Osteoblast (primary cell): Measurements from ENCODE around the gene KIFC1. TPM values are rescaled to one million over a fixed set of nuclear protein-coding genes. Genes with fewer than 3 reads are reported as not detected.

Source experiments
- DNase-seq: peaks from one replicate; pipeline ENCODE4 v3.0.0; 2011; ENCODE audit warnings: low spot score, mixed read lengths; ENCODE audit not compliant: insufficient read length; ENCODE audit errors: missing footprints
- H2AFZ ChIP-seq: 2 replicates; pipeline ENCODE4 v1.6.0; 2011; ENCODE audit warnings: mild to moderate bottlenecking, low read length
- H3K27ac ChIP-seq: 2 replicates; pipeline ENCODE4 v1.5.1; 2011; ENCODE audit warnings: mild to moderate bottlenecking, low read depth, low read length, moderate library complexity
- H3K27me3 ChIP-seq: 2 replicates; pipeline ENCODE4 v1.6.0; 2012; ENCODE audit warnings: mild to moderate bottlenecking, control low read depth, inconsistent platforms, low read length, moderate library complexity; ENCODE audit not compliant: insufficient read depth
- H3K36me3 ChIP-seq: 2 replicates; pipeline ENCODE4 v1.5.1; 2011; ENCODE audit warnings: mild to moderate bottlenecking, low read length, control low read depth, moderate library complexity; ENCODE audit not compliant: insufficient read depth
- H3K4me1 ChIP-seq: 2 replicates; pipeline ENCODE4 v1.5.1; 2011; ENCODE audit warnings: mild to moderate bottlenecking, low read length, control low read depth, moderate library complexity; ENCODE audit not compliant: insufficient read depth
- H3K4me2 ChIP-seq: 2 replicates; pipeline ENCODE4 v1.6.0; 2011; ENCODE audit warnings: mild to moderate bottlenecking, low read length; ENCODE audit not compliant: insufficient read depth
- H3K4me3 ChIP-seq: fragments of 200-600 bp; sonication (generic); 3 replicates; pipeline ENCODE4 v1.5.1; 2012; ENCODE audit warnings: mild to moderate bottlenecking, low read length, inconsistent platforms; ENCODE audit not compliant: insufficient read depth
- H3K79me2 ChIP-seq: 2 replicates; pipeline ENCODE4 v1.6.0; 2012; ENCODE audit warnings: mild to moderate bottlenecking, low read length, control low read depth, inconsistent platforms; ENCODE audit not compliant: insufficient read depth
- H3K9me3 ChIP-seq: 2 replicates; pipeline ENCODE4 v1.5.1; 2011; ENCODE audit warnings: low read depth, low read length, control low read depth
- H4K20me1 ChIP-seq: 2 replicates; pipeline ENCODE4 v1.6.0; 2012; ENCODE audit warnings: mild to moderate bottlenecking, low read length, control low read depth; ENCODE audit not compliant: insufficient read depth
- CTCF ChIP-seq: IDR thresholded peaks from 2 replicates; pipeline ENCODE4 v1.5.1; 2011; ENCODE audit warnings: mild to moderate bottlenecking, low read depth, low read length, moderate library complexity; ENCODE audit errors: extremely low read depth
- total RNA-seq: library from RNA; depleted of rRNA; stranded (reverse); fragments of >200 nt; gene quantifications from 2 replicates; pipeline ENCODE4 v1.2.3, GENCODE V29; 2012

KIFC1 gene
- total RNA-seq, 1 donor: 4.0 TPM

DNA sequence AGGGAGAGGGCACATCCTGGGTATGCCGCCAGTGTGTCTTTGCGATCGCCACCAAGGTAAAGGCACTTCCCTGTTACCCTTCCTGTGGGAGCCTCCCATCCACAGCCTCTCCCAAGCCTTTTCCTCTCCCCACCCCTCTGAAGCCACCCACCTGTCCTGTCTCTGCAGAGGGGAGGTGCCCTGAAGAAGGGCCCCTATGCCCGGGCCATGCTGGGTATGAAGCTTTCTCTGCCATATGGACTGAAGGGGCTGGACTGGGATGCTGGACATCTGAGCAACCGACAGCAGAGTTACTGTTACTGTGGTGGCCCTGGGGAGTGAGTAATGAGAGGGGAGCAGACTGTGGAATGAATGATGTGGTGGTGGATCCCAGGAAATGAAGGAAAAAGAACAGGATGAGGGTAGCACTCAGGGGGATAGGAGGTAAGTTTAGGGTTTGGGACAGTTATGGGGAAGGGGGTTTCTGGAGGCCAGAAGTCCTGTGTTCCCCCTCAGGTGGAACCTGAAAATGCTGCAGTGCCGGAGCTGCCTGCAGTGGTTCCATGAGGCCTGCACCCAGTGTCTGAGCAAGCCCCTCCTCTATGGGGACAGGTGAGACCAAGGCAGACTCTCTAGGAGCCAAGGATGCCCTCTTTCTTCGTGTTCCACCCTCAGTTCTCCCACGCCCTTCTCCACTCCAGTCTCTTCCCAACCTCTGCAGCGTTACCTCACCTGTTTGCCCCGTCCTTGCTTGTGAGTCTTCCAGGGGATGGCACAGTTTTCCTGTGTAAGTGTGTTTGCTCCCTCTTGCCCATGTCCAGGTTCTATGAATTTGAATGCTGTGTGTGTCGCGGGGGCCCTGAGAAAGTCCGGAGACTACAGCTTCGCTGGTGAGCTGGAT is 21.9 kb downstream of the KIFC1 start:
- H2AFZ ChIP-seq: no peak overlapping the region
- H3K9me3 ChIP-seq: no peaks in the 10 kb centered on the region
- H3K4me2 ChIP-seq: no peak overlapping the region
- H3K27ac ChIP-seq: peak overlapping the region; percentile 7
- H3K4me1 ChIP-seq: peaks cover 39% of the 10 kb centered on the region
- TF ChIP-seq CTCF: no peak
- no peaks in the 10 kb centered on the region for H3K27me3 ChIP-seq
- peaks cover 68% of the 10 kb centered on the region for H3K79me2 ChIP-seq
- no peak overlapping the region for H3K4me3 ChIP-seq
- DNase-seq: peak; percentile 69
- peaks cover 27% of the 10 kb centered on the region for H4K20me1 ChIP-seq
- peaks cover 45% of the 10 kb centered on the region for H3K36me3 ChIP-seq

- peak overlapping the region; percentile 100 for H3K27ac ChIP-seq
- H2AFZ ChIP-seq: no peak overlapping the region
- H3K79me2 ChIP-seq: peaks cover 80% of the 10 kb centered on the region
Observed at GRCh38 chr6:33414592-33415271, 23.1 kb downstream of the KIFC1 start.

DNA sequence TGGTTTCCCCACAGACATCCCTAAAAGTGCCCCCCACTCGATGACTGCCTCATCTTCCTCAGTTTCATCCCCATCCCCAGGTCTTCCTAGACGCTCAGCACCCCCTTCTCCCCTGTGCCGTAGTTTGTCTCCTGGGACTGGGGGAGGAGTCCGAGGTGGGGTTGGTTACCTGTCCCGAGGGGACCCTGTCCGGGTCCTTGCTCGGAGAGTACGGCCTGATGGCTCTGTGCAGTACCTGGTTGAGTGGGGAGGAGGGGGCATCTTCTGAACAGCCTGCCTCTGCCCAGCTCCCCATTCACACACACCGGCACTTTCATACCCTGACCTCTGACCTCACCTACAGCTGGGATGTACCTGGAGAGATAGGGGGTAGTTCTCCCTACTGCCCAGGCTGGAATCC is 24.2 kb downstream of the KIFC1 start:
- no peak for TF ChIP-seq CTCF
- Histone ChIP-seq H3K4me3 (peak overlapping the region; percentile 99), H2AFZ (no peak overlapping the region), H3K36me3 (peaks cover 45% of the 10 kb centered on the region), H3K79me2 (peaks cover 86% of the 10 kb centered on the region), H3K27ac (peak overlapping the region; percentile 100), H3K27me3 (no peaks in the 10 kb centered on the region), H3K9me3 (no peaks in the 10 kb centered on the region), H3K4me2 (peak overlapping the region; percentile 80), H3K4me1 (peaks cover 48% of the 10 kb centered on the region), H4K20me1 (peaks cover 27% of the 10 kb centered on the region)
- peak; percentile 30 for DNase-seq

More at GRCh38 chr6:33414592-33415271, 23.1 kb downstream of the KIFC1 start:
- Histone ChIP-seq H3K4me1 (peaks cover 49% of the 10 kb centered on the region), H4K20me1 (peaks cover 27% of the 10 kb centered on the region), H3K4me3 (no peak overlapping the region), H3K9me3 (no peaks in the 10 kb centered on the region), H3K36me3 (peaks cover 45% of the 10 kb centered on the region), H3K27me3 (no peaks in the 10 kb centered on the region), H3K4me2 (peak overlapping the region; percentile 80)
- peak; percentile 79 for DNase-seq
- TF ChIP-seq CTCF: peak; percentile 51
